SU-DHL-6 (cell line): ENCODE measurements around the gene MBD4.
"Not testable (repeated sequence)": the region's sequence is repeated elsewhere in the genome, so short reads cannot be mapped to it uniquely, and the experiment has no call there.

Source experiments
- H2AFZ ChIP-seq: fragments of 200-600 bp; sonication (generic); 2 replicates; pipeline ENCODE4 v1.6.1; 2014; ENCODE audit warnings: low read depth, mild to moderate bottlenecking, moderate library complexity, mixed read lengths, antibody characterized with exemption, low read length; ENCODE audit not compliant: severe bottlenecking
- H3F3A ChIP-seq: fragments of 200-600 bp; shearing (Covaris generic); 2 replicates; pipeline ENCODE4 v1.6.0; 2016; ENCODE audit warnings: antibody characterized with exemption, mild to moderate bottlenecking; ENCODE audit not compliant: insufficient read depth
- H3K27ac ChIP-seq: fragments of 200-600 bp; sonication (generic); 2 replicates; pipeline ENCODE4 v1.5.1; 2016; ENCODE audit warnings: low read depth, mild to moderate bottlenecking, low read length, moderate library complexity, mixed read lengths
- H3K27me3 ChIP-seq: fragments of 200-600 bp; sonication (generic), shearing (Covaris generic); 2 replicates; pipeline ENCODE4 v1.6.0; 2014; ENCODE audit warnings: mild to moderate bottlenecking, low read length
- H3K36me3 ChIP-seq: fragments of 200-600 bp; sonication (generic); 2 replicates; pipeline ENCODE4 v1.6.1; 2014; ENCODE audit warnings: mild to moderate bottlenecking, low read length, mixed read lengths
- H3K4me2 ChIP-seq: fragments of 300-600, 200-600 bp; shearing (Covaris generic), sonication (generic); 2 replicates; pipeline ENCODE4 v1.6.0; 2014; ENCODE audit warnings: low read length, low read depth, mild to moderate bottlenecking; ENCODE audit not compliant: poor library complexity, severe bottlenecking
- H3K4me3 ChIP-seq: fragments of 200-600 bp; sonication (generic); 2 replicates; pipeline ENCODE4 v1.5.1; 2014; ENCODE audit warnings: antibody characterized with exemption, low read length, mild to moderate bottlenecking, mixed read lengths; ENCODE audit not compliant: insufficient read depth, poor library complexity, severe bottlenecking
- H3K79me2 ChIP-seq: fragments of 200-600 bp; sonication (generic); 2 replicates; pipeline ENCODE4 v1.6.1; 2014; ENCODE audit warnings: mild to moderate bottlenecking, low read length, moderate library complexity; ENCODE audit not compliant: insufficient read depth
- H3K9ac ChIP-seq: fragments of 200-600 bp; sonication (generic); 2 replicates; pipeline ENCODE4 v1.7.0; 2014; ENCODE audit warnings: mild to moderate bottlenecking, low read length
- H3K9me2 ChIP-seq: fragments of 200-600 bp; sonication (generic); replicated peaks from 2 replicates; pipeline ENCODE4 v1.6.1; 2014; ENCODE audit warnings: low read length; ENCODE audit not compliant: insufficient read depth
- H3K9me3 ChIP-seq: fragments of 200-600 bp; sonication (generic); 2 replicates; pipeline ENCODE4 v1.6.1; 2014; ENCODE audit warnings: low read length, mixed read lengths; ENCODE audit not compliant: insufficient read depth
- H4K20me1 ChIP-seq: fragments of 200-600 bp; sonication (generic); 2 replicates; pipeline ENCODE4 v1.6.1; 2014; ENCODE audit warnings: low read depth, mild to moderate bottlenecking, antibody characterized with exemption, low read length, moderate library complexity, mixed read lengths
- EZH2phosphoT487 ChIP-seq: fragments of 200-600 bp; sonication (generic), shearing (Covaris generic); conservative IDR thresholded peaks from 2 replicates; pipeline ENCODE4 v1.6.1; 2018; ENCODE audit warnings: mild to moderate bottlenecking, antibody characterized with exemption, low read length, moderate library complexity, mixed read lengths
- TF ChIP-seq, protein P1 (sequence below): fragments of 200-600 bp; sonication (generic); IDR thresholded peaks from one replicate; pipeline ENCODE4 v1.5.1; 2017; ENCODE audit warnings: antibody characterized with exemption, mild to moderate bottlenecking, low read length, moderate library complexity; ENCODE audit not compliant: insufficient read depth, poor library complexity, severe bottlenecking

MBD4 gene

DNA sequence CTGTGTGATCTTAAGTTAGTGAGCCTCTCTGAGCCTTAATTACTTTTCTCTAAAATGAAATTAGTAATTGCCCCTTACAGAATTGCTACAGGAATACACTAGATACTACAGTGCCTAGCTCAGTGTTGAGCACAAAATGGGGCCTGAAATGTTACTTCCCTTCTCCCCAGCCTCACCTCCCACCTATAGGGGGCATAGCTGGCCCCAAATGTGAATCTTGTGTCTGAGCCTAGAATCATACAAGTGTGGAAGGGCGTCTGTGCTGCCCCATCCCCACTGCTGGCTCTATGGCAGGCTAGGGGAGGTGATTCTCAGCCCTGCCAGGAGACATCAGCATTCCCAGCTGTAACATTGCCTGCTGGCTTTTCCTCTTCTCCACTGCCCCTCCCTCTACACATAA, 43.0 kb upstream of the MBD4 start:
- Histone ChIP-seq H3K79me2 (no peaks in the 10 kb centered on the region), H3K4me2 (no peak overlapping the region), H3K36me3 (no peaks in the 10 kb centered on the region), H3K27ac (no peak overlapping the region), H3K9ac (no peak overlapping the region), H3F3A (no peaks in the 10 kb centered on the region), H3K9me2 (no peaks in the 10 kb centered on the region), H2AFZ (no peak overlapping the region), H3K9me3 (no peaks in the 10 kb centered on the region), H3K27me3 (no peaks in the 10 kb centered on the region), H3K4me3 (no peak overlapping the region), H4K20me1 (no peaks in the 10 kb centered on the region)
- no peak for TF ChIP-seq EZH2phosphoT487
- TF ChIP-seq, protein P1, sequence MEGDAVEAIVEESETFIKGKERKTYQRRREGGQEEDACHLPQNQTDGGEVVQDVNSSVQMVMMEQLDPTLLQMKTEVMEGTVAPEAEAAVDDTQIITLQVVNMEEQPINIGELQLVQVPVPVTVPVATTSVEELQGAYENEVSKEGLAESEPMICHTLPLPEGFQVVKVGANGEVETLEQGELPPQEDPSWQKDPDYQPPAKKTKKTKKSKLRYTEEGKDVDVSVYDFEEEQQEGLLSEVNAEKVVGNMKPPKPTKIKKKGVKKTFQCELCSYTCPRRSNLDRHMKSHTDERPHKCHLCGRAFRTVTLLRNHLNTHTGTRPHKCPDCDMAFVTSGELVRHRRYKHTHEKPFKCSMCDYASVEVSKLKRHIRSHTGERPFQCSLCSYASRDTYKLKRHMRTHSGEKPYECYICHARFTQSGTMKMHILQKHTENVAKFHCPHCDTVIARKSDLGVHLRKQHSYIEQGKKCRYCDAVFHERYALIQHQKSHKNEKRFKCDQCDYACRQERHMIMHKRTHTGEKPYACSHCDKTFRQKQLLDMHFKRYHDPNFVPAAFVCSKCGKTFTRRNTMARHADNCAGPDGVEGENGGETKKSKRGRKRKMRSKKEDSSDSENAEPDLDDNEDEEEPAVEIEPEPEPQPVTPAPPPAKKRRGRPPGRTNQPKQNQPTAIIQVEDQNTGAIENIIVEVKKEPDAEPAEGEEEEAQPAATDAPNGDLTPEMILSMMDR, result peak; percentile 22

DNA sequence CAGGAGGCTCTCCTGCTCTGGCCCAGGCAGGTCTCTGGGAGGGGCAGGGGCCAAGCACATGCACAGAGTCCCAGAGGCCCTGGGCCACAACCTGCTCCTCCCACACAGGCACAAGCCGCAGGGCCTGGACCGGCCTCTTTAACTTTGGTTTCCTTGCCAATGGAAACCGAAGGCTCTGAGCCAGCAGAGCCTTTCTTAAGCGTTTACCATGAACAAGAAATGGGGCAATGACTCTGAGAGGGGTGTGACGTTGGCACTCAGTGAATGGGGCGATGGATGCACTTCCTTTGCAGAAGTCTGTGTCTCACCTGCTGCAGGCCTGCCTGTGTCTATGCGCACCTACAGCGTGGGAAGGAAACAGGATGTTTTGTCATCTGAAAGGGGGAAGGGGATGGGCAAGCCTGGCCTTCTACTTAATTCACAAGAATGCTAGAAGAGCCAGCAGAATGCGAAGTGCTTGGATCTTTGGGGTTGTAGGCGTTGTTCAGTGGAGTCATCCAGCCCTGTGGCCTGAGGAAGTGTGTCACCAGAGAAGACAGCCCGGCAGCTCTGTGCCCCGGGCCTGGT, 42.1 kb upstream of the MBD4 start:
- no peaks in the 10 kb centered on the region for H3K9me2 ChIP-seq
- no peaks in the 10 kb centered on the region for H3K36me3 ChIP-seq
- no peak overlapping the region for H2AFZ ChIP-seq
- H3K4me3 ChIP-seq, result no peak overlapping the region
- no peak overlapping the region for H3K9ac ChIP-seq
- H4K20me1 ChIP-seq, result no peaks in the 10 kb centered on the region
- no peak overlapping the region for H3K4me2 ChIP-seq
- H3F3A ChIP-seq, result no peaks in the 10 kb centered on the region
- H3K9me3 ChIP-seq, result no peaks in the 10 kb centered on the region
- H3K27me3 ChIP-seq, result no peaks in the 10 kb centered on the region
- no peaks in the 10 kb centered on the region for H3K79me2 ChIP-seq
- H3K27ac ChIP-seq, result no peak overlapping the region
- TF ChIP-seq, protein P1, result no peak
- TF ChIP-seq EZH2phosphoT487, result no peak

DNA sequence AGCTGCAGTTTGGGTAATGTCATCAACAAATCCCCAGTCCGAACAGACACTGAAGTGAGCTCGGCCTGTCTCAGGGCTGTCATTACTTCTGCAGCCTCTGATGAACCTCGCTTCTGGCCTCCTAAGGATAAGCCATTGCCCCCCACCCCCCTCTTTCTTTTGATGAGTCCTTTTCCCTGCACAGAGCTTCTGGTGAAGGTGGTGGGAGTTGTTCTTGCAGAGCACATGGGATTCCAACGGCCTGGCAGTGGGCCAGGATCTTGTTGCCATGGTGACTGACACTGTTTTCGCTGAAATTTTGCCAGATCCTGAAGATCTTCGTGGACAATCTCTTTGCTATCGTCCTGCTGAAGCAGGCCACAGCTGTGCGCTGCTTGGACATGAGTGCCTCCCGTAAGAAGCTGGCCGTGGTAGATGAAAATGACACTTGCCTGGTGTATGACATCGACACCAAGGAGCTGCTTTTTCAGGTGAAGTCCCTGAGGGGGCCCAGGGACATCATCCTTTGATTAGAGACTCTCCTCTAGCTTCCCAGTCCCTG, 41.5 kb upstream of the MBD4 start:
- H3K4me2 ChIP-seq, H3K79me2 ChIP-seq, H3K9ac ChIP-seq, H3F3A ChIP-seq, H3K27me3 ChIP-seq, H4K20me1 ChIP-seq, H3K36me3 ChIP-seq, H3K27ac ChIP-seq, H3K9me2 ChIP-seq, H3K9me3 ChIP-seq, H2AFZ ChIP-seq, H3K4me3 ChIP-seq: not testable (repeated sequence)

DNA sequence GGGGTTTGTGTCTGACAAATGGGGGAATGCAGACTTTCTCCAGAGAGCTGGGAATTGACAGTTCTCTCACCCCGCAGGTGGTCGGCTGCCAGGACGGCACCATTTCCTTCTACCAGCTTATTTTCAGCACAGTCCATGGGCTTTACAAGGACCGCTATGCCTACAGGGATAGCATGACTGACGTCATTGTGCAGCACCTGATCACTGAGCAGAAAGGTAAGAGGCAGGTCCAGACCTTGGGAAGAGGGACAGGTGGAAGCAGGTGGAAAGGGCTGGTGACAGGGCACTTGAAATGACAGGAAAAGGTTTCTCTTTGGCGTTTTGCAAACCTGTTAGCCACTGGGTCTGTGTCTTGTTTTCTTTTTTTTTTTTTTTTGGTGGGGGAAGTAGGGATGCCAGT, 36.8 kb upstream of the MBD4 start:
- TF ChIP-seq, protein P1, result no peak
- no peak for TF ChIP-seq EZH2phosphoT487
- no peak overlapping the region for H3K27ac ChIP-seq
- H3K4me3 ChIP-seq, result no peak overlapping the region
- no peaks in the 10 kb centered on the region for H3K79me2 ChIP-seq
- H2AFZ ChIP-seq, result no peak overlapping the region
- H3K9ac ChIP-seq, result no peak overlapping the region
- no peaks in the 10 kb centered on the region for H3K36me3 ChIP-seq
- no peaks in the 10 kb centered on the region for H3K9me2 ChIP-seq
- no peaks in the 10 kb centered on the region for H3F3A ChIP-seq
- no peak overlapping the region for H3K4me2 ChIP-seq
- no peaks in the 10 kb centered on the region for H3K27me3 ChIP-seq
- H4K20me1 ChIP-seq, result no peaks in the 10 kb centered on the region
- no peaks in the 10 kb centered on the region for H3K9me3 ChIP-seq
